ENCODE data around the gene FUT2.
"Not testable (repeated sequence)": the region's sequence is repeated elsewhere in the genome, so short reads cannot be mapped to it uniquely, and the experiment has no call there.

FUT2 gene

GRCh38 chr19:48685583-48685982 is 10.2 kb upstream of the FUT2 start:
- no peaks in the 10 kb centered on the region for H3K36me3 ChIP-seq (ENCODE audit: control insufficient read depth in 1 of 2, insufficient read depth in 2 of 2, low read depth in 1 of 2, low read length in 2 of 2)
- no peak overlapping the region for H4K8ac ChIP-seq (ENCODE audit: low read length)
- H3K4me2 ChIP-seq (ENCODE audit: low read length, poor library complexity, severe bottlenecking) = no peak overlapping the region
- no peak overlapping the region for H3K18ac ChIP-seq (ENCODE audit: low read depth in 1 of 2, low read length in 2 of 2)
- H3K23ac ChIP-seq (ENCODE audit: low read length in 2 of 2) = no peak overlapping the region
- no peak overlapping the region for H3K9ac ChIP-seq (ENCODE audit: low read length)
- H2BK5ac ChIP-seq (ENCODE audit: low read depth, low read length, poor library complexity, severe bottlenecking) = no peak overlapping the region
- no peaks in the 10 kb centered on the region for H3K9me3 ChIP-seq (ENCODE audit: control insufficient read depth, low read length)
- peaks cover 5 to 7% of the 10 kb centered on the region in 2 experiments for H3K27me3 ChIP-seq (ENCODE audit: control insufficient read depth in 1 of 2, insufficient read depth in 1 of 2, low read length in 2 of 2)
- H3K79me1 ChIP-seq (replicated peaks; ENCODE audit: low read length, poor library complexity, severe bottlenecking) = no peaks in the 10 kb centered on the region
- H4K91ac ChIP-seq (ENCODE audit: low read length) = no peak overlapping the region
- no peak overlapping the region for H3K14ac ChIP-seq (ENCODE audit: low read length in 2 of 2)
- WGBS = 87% methylated on average over 8 of the region's 9 CpGs
- H2AK5ac ChIP-seq (ENCODE audit: low read length, severe bottlenecking) = no peak overlapping the region
- no peak overlapping the region for H2BK12ac ChIP-seq (ENCODE audit: low read length in 2 of 2)
- H3K4me1 ChIP-seq (ENCODE audit: control insufficient read depth, insufficient read depth, low read depth, low read length) = peaks cover 15% of the 10 kb centered on the region
- no peak overlapping the region for H2BK15ac ChIP-seq (ENCODE audit: low read depth, poor library complexity, severe bottlenecking)
- no peak overlapping the region for H3K4ac ChIP-seq (ENCODE audit: low read depth in 1 of 2, low read length in 2 of 2)
- DNase-seq = no peak
- no peak overlapping the region for H2AFZ ChIP-seq (ENCODE audit: low read depth, low read length)
- no peak overlapping the region for H2BK120ac ChIP-seq (ENCODE audit: low read depth, low read length)
- no peak overlapping the region for H3K27ac ChIP-seq (ENCODE audit: low read length, poor library complexity, severe bottlenecking)
- H3K4me3 ChIP-seq (ENCODE audit: insufficient read depth in 1 of 2, low read depth in 1 of 2, low read length in 2 of 2) = no peak overlapping the region

GRCh38 chr19:48686088-48686487 is 9.7 kb upstream of the FUT2 start:
- no peak overlapping the region for H2BK15ac ChIP-seq (ENCODE audit: low read depth, poor library complexity, severe bottlenecking)
- H3K23ac ChIP-seq (ENCODE audit: low read length in 2 of 2) = no peak overlapping the region
- H3K4me3 ChIP-seq (ENCODE audit: insufficient read depth in 1 of 2, low read depth in 1 of 2, low read length in 2 of 2) = no peak overlapping the region
- no peak overlapping the region for H4K8ac ChIP-seq (ENCODE audit: low read length)
- H2BK12ac ChIP-seq (ENCODE audit: low read length in 2 of 2) = no peak overlapping the region
- no peak overlapping the region for H4K91ac ChIP-seq (ENCODE audit: low read length)
- DNase-seq = no peak
- H3K9ac ChIP-seq (ENCODE audit: low read length) = no peak overlapping the region
- peaks cover 11% of the 10 kb centered on the region for H3K4me1 ChIP-seq (ENCODE audit: control insufficient read depth, insufficient read depth, low read depth, low read length)
- no peak overlapping the region for H2AK5ac ChIP-seq (ENCODE audit: low read length, severe bottlenecking)
- WGBS = 100% methylated on average over 3 of the region's 3 CpGs
- no peak overlapping the region for H3K4me2 ChIP-seq (ENCODE audit: low read length, poor library complexity, severe bottlenecking)
- H3K4ac ChIP-seq (ENCODE audit: low read depth in 1 of 2, low read length in 2 of 2) = no peak overlapping the region
- H2AFZ ChIP-seq (ENCODE audit: low read depth, low read length) = no peak overlapping the region
- no peak overlapping the region for H2BK5ac ChIP-seq (ENCODE audit: low read depth, low read length, poor library complexity, severe bottlenecking)
- H3K9me3 ChIP-seq (ENCODE audit: control insufficient read depth, low read length) = no peaks in the 10 kb centered on the region
- H3K27me3 ChIP-seq (ENCODE audit: control insufficient read depth in 1 of 2, insufficient read depth in 1 of 2, low read length in 2 of 2) = peaks cover 5 to 7% of the 10 kb centered on the region in 2 experiments
- no peak overlapping the region for H2BK120ac ChIP-seq (ENCODE audit: low read depth, low read length)
- no peak overlapping the region for H3K14ac ChIP-seq (ENCODE audit: low read length in 2 of 2)
- no peak overlapping the region for H3K18ac ChIP-seq (ENCODE audit: low read depth in 1 of 2, low read length in 2 of 2)
- no peak overlapping the region for H3K27ac ChIP-seq (ENCODE audit: low read length, poor library complexity, severe bottlenecking)
- no peaks in the 10 kb centered on the region for H3K79me1 ChIP-seq (replicated peaks; ENCODE audit: low read length, poor library complexity, severe bottlenecking)
- no peaks in the 10 kb centered on the region for H3K36me3 ChIP-seq (ENCODE audit: control insufficient read depth in 1 of 2, insufficient read depth in 2 of 2, low read depth in 1 of 2, low read length in 2 of 2)

- H2BK5ac ChIP-seq (ENCODE audit: low read depth, low read length, poor library complexity, severe bottlenecking); H2BK12ac ChIP-seq (ENCODE audit: low read length in 2 of 2); H3K36me3 ChIP-seq (ENCODE audit: control insufficient read depth in 1 of 2, insufficient read depth in 2 of 2, low read depth in 1 of 2, low read length in 2 of 2); H2AK5ac ChIP-seq (ENCODE audit: low read length, severe bottlenecking); H3K4ac ChIP-seq (ENCODE audit: low read depth in 1 of 2, low read length in 2 of 2); H2BK15ac ChIP-seq (ENCODE audit: low read depth, poor library complexity, severe bottlenecking); H4K91ac ChIP-seq (ENCODE audit: low read length); H3K4me2 ChIP-seq (ENCODE audit: low read length, poor library complexity, severe bottlenecking); DNase-seq; H3K9me3 ChIP-seq (ENCODE audit: control insufficient read depth, low read length); H3K27ac ChIP-seq (ENCODE audit: low read length, poor library complexity, severe bottlenecking); H3K79me1 ChIP-seq (replicated peaks; ENCODE audit: low read length, poor library complexity, severe bottlenecking); H2AFZ ChIP-seq (ENCODE audit: low read depth, low read length); H3K23ac ChIP-seq (ENCODE audit: low read length in 2 of 2); H3K14ac ChIP-seq (ENCODE audit: low read length in 2 of 2); H3K4me3 ChIP-seq (ENCODE audit: insufficient read depth in 1 of 2, low read depth in 1 of 2, low read length in 2 of 2); H3K9ac ChIP-seq (ENCODE audit: low read length); H3K27me3 ChIP-seq (ENCODE audit: control insufficient read depth in 1 of 2, insufficient read depth in 1 of 2, low read length in 2 of 2); H3K4me1 ChIP-seq (ENCODE audit: control insufficient read depth, insufficient read depth, low read depth, low read length); H2BK120ac ChIP-seq (ENCODE audit: low read depth, low read length); H3K18ac ChIP-seq (ENCODE audit: low read depth in 1 of 2, low read length in 2 of 2); H4K8ac ChIP-seq (ENCODE audit: low read length): not testable (repeated sequence)
- WGBS = 95% methylated on average over 6 of the region's 7 CpGs
Measured at GRCh38 chr19:48686637-48687036, 9.1 kb upstream of the FUT2 start.

GRCh38 chr19:48687776-48688175 is 8.0 kb upstream of the FUT2 start:
- H3K27me3 ChIP-seq (ENCODE audit: control insufficient read depth in 1 of 2, insufficient read depth in 1 of 2, low read length in 2 of 2) = peaks cover 5 to 7% of the 10 kb centered on the region in 2 experiments
- no peak overlapping the region for H4K91ac ChIP-seq (ENCODE audit: low read length)
- no peak overlapping the region for H2BK120ac ChIP-seq (ENCODE audit: low read depth, low read length)
- H2BK5ac ChIP-seq (ENCODE audit: low read depth, low read length, poor library complexity, severe bottlenecking) = no peak overlapping the region
- 88% methylated on average over 3 of the region's 3 CpGs for WGBS
- no peak overlapping the region for H3K18ac ChIP-seq (ENCODE audit: low read depth in 1 of 2, low read length in 2 of 2)
- no peak overlapping the region for H3K4ac ChIP-seq (ENCODE audit: low read depth in 1 of 2, low read length in 2 of 2)
- H3K79me1 ChIP-seq (replicated peaks; ENCODE audit: low read length, poor library complexity, severe bottlenecking) = no peaks in the 10 kb centered on the region
- no peak overlapping the region for H2AK5ac ChIP-seq (ENCODE audit: low read length, severe bottlenecking)
- H3K23ac ChIP-seq (ENCODE audit: low read length in 2 of 2) = no peak overlapping the region
- H3K14ac ChIP-seq (ENCODE audit: low read length in 2 of 2) = no peak overlapping the region
- H2BK15ac ChIP-seq (ENCODE audit: low read depth, poor library complexity, severe bottlenecking) = no peak overlapping the region
- no peak overlapping the region for H3K4me2 ChIP-seq (ENCODE audit: low read length, poor library complexity, severe bottlenecking)
- no peak overlapping the region for H3K9ac ChIP-seq (ENCODE audit: low read length)
- H3K9me3 ChIP-seq (ENCODE audit: control insufficient read depth, low read length) = no peaks in the 10 kb centered on the region
- no peak overlapping the region for H3K27ac ChIP-seq (ENCODE audit: low read length, poor library complexity, severe bottlenecking)
- DNase-seq = no peak
- H2AFZ ChIP-seq (ENCODE audit: low read depth, low read length) = no peak overlapping the region
- H2BK12ac ChIP-seq (ENCODE audit: low read length in 2 of 2) = no peak overlapping the region
- H3K4me3 ChIP-seq (ENCODE audit: insufficient read depth in 1 of 2, low read depth in 1 of 2, low read length in 2 of 2) = no peak overlapping the region
- H4K8ac ChIP-seq (ENCODE audit: low read length) = no peak overlapping the region
- no peaks in the 10 kb centered on the region for H3K36me3 ChIP-seq (ENCODE audit: control insufficient read depth in 1 of 2, insufficient read depth in 2 of 2, low read depth in 1 of 2, low read length in 2 of 2)
- peaks cover 3% of the 10 kb centered on the region for H3K4me1 ChIP-seq (ENCODE audit: control insufficient read depth, insufficient read depth, low read depth, low read length)
